Measurements from ENCODE around the gene SHISA9.
"Not testable (repeated sequence)": the region's sequence is repeated elsewhere in the genome, so short reads cannot be mapped to it uniquely, and the experiment has no call there.

SHISA9 gene

DNA sequence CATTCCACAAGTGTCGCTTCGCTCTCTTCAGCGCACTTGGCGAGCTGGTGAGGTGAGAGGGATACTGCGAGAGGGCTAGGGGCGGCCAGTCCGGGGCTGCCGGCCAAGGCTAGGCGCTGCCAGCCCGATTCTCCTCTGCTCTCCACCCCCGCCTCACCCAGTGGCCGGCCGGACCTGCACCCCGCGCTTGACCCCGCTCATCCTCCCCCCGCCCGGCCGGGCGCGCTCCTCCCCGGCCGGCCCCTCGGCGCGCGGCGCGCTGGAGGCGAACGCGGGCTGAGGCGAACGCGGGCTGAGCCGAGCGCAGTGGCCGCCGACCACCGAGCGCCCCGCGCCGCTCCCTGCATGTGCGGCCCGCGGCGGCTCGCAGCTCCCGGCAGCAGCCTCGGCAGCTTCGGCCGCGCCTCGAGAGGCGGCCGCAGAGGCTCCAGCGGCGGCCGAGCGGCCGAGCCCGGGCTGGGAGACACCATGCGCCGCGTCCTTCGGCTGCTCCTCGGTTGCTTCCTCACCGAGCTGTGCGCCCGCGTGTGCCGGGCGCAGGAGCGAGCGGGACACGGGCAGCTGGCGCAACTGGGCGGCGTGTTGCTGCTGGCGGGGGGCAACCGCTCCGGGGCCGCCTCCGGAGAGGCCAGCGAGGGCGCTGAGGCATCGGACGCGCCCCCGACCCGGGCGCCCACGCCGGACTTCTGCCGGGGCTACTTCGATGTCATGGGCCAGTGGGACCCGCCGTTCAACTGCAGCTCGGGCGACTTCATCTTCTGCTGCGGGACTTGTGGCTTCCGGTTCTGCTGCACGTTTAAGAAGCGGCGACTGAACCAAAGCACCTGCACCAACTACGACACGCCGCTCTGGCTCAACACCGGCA is at the start of gene SHISA9:
SHISA9 (plus strand) TSS at position 2 of the 865 bp plus-strand sequence.
- no peak for DNase-seq

DNA sequence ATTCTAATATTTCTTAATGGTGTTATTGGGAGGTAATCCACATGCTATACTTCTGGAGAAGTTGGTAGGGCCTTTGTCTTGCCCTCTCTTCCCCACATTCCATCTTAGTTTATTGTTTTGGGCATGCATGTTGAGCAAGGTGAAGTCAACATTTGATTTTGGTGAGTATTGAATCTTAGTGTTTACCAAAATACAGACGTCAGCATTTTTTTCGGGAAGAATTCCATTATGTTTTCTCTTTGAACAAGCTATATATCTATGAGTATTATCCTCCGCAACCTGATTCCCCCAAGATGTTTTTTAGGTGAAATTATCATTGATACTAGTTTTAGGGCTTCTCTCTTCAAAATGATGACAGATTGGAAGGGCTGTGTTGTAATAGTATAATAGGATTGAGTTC is 47.4 kb upstream of the SHISA9 start:
- no peak for DNase-seq

DNA sequence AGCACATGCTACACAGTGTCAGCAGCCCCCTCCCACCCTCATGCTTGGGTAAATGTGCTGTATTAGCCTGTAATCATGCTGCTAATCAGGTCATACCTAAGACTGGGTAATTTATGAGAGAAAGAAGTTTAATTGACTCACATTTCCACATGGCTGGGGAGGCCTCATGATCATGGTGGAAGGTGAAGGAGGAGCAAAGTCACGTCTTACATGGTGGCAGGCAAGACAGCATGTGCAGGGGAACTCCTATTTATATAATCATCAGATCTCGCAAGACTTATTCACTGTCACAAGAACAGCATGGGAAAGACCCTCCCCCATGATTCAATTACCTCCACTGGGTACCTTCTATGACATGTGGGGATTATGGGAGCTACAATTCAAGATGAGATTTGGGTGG is 44.0 kb upstream of the SHISA9 start:
- not testable (repeated sequence) for DNase-seq

DNA sequence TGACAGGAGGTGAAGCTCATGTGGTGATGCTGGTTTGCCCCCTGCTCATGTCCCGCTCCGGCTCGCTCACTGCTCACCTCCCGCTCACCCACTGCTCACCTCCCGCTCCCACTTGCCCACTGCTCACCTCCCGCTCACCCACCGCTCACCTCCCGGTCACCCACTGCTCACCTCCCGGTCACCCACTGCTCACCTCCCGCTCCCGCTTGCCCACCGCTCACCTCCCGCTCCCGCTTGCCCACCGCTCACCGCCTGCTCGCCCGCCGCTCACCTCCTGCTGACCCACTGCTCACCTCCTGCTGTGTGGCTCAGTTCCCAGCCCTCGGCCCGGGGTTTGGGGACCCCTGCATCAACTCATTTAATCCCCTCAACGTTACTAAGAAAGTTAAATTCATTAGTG is 39.1 kb upstream of the SHISA9 start:
- DNase-seq, result no peak

DNA sequence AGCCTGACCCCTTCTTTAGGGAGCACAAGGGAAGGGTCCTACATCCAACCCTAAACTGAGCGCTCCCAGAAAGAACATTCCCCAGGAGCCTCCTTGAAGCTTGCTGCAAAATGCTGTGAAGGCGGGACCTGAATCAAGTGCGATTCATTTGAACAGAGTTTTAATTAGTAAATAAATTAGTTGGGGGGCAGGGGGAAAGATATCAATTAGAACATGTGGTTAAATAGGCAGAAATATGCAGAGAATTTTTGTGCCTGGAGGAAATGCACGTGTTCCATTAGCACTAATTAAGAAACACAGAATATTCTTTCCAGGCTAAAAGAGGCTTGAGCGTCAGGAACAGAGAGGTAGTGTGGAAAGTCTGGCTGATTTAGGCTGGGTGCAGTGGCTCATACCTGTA is 38.5 kb upstream of the SHISA9 start:
- DNase-seq, result no peak

DNA sequence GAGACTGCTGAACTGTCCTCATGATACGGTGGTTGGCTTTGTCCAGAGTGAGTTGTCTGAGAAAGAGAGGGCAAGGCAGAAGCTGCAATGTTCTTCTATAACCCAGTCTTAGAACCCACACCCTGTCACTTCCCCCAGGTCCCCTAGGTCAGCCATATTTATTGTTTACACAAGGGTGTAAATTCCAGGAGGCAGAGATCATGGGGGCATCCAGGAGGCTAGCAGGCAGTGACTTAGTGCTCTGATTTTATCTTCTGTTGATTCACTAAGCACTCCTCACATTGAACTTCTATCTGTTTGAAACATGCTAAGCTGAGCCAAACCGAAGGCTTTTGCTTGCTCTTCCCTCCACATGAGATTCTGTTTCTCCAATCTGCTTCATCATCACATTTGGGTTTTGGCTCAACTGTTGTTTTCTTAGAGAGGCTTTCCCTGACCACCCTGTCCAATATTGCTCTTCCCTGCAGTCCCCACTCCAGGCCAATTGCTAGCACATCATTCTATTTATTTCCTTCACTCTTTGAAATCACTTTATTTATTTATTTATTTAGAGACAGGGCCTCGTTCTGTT is 34.3 kb upstream of the SHISA9 start:
- DNase-seq, result no peak

DNA sequence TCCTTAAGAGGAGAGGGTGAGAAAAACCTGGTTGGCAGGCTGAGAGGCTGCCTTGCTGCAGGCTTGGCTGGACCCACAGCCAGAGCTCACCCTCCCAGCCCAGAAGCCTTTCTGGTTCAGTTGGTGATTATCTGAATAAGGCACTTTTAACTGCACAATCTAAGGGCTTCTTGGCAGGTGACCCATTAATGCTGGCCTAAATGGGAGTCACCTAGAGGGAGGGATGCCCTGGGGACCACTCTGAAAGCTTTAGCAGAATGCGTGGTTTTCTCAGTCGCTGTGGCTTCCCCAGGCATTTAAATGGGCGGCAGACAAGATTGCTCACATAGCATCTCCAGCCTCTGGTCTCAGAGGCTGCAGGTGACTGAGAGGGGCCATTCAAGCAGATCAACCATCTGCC is 33.2 kb upstream of the SHISA9 start:
- no peak for DNase-seq

DNA sequence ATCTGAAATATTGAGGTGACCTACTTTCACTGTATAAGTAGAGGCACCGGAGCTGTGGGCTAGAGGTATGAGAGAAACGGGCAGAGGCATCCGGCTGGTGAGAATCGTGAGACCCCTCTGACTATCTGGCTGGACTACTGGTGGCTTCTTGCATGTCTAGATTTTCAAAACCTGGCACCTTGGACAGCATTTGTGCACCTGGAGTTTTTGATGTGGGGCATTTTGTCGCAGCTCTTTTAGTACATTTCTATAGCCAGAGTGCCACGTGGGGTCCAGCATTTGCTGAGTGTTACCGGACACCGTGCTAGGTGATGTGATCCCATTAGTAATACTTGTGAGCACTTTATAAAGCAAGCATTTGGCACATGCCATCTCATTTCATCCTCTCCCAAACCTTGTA is 32.6 kb upstream of the SHISA9 start:
- DNase-seq, result no peak

DNA sequence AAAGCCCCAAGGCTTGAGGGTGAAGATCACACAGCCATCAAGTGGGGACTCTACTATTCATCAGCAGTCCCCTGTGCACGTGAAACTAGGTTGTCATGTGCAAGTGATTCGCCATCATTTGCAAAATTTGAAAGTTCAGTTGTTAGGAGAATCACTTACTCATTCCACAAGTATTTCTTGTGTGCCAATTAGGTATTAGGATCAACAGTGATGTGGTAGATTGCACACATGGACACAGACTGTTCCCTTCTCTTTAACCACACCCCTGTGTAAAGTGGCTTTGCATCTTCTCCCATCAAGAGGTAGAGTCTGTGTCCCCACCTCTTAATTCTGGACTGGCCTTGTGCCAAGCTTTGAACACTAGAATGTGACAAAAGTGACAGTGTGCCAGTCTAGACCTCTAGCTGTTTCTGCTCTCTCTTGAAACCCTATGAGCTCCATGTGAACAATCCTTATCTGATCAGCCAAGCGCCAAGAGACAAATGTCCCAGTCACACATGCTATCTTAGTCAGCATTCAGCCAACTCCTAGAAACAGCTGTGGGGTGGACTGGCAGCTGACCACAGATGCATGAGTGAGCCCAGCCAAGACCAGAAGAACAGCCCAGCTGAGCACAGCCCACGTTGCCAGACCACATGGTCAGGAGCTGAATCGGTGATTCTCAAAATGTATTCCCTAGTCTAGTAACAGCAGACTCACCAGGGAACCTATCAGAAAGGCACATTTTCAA is 31.5 kb upstream of the SHISA9 start:
- DNase-seq, result no peak

DNA sequence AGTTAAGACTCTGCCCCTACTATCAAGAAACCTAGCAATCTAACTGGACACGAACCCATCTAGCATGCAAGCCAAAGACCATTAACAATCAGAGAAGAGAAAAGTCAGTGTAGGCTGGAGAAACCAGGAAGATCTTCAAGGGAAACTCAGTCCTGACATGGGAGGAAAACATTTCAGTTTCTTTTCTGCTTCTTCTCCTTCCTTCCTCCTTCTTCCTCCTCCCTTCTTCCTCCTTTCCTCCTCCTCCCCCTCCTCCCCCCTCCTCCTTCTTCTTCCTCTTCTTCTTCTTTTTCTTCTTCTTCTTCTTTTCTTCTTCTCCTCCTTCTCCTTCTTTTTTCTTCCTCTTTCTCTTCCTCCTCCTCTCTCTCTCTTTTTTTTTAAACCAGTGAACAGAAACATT is 29.6 kb upstream of the SHISA9 start:
- no peak for DNase-seq

DNA sequence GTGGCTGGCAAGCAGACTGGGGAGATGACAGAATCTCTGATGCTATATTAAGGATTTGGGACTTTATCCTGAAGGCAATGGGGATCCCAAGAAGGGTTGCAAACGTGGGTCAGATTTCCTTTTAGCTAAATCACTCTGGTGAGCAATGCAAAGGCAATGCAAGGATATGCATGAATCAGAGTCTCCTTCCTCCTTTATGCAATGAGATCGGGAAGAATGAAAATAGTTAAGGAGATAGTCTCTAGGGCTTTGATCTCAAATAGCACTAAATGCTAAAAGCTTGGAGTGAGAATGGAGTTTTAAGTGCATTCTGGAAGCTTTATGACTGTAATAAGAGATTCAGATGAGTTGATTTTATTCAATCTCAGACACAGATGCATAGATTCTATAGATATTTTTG is 27.2 kb upstream of the SHISA9 start:
- DNase-seq, result no peak

DNA sequence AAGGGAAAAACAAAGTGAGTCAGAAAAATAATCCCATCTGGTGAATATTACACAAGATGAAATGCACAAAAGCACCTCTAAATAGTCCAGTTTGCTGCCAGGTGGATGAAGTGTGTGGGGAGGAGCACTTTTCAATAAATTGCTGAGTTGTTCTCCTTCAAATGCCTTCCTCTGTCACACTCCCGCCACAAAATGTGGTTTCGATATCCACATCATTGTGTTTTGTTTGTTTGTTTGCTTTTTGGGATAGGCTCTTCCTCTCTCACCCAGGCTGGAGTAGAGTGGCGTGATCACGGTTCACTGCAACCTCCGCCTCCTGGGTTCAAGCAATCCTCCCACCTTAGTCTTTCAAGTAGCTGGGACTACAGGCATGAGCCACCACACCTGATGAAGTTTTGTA is 24.6 kb upstream of the SHISA9 start:
- no peak for DNase-seq

DNA sequence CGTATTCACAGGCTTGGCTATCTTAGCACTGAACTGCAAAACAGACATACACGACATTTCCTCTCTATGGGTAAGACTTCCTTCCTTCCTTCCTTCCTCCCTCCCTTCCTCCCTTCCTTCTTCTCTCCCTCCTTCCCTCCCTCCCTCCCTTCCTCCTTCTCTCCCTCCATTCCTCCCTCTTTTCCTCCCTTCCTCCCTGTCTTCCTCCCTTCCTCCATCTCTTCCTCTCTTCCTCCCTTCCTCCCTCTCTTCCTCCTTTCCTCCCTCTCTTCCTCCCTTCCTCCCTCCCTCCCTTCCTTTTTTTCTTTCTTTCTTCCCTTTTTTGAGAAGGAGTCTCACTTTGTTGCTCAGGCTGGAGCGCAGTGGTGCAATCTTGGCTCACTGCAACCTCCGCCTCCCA is 22.4 kb upstream of the SHISA9 start:
- DNase-seq, result no peak

DNA sequence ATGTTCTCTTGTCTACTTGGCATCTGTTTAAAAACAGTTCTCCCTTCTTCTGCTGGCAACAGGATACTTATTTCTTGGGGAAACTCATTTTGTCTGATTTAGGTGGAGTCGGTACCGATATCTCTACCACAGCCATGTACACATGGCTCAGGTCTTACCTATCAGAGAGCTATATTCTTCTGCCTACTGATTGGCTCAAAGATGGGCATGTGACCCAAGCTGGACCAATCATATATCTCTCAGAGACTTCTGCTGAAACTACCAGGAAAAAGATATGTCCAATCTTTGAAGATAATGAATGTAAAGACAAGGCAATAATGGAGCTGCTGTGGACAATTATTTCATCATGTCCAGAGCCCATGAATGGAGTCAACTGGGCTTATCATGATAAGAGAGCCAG is 21.6 kb upstream of the SHISA9 start:
- DNase-seq, result no peak

DNA sequence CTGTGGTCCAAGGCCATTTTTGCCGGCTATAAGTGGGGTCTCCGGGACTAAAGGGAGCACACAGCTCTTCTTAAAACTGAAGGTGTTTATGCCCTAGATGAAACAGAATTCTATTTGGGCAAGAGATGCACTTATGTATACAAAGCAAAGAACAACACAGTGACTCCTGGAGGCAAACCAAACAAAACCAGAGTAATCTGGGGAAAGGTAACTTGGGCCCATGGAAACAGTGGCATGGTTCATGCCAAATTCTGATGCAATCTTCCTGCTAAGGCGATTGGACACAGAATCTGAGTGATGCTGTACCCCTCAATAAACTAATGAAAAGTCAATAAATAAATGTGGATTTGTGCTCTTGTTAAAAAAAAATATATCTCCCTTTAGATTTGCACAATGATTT is 20.2 kb upstream of the SHISA9 start:
- no peak for DNase-seq

DNA sequence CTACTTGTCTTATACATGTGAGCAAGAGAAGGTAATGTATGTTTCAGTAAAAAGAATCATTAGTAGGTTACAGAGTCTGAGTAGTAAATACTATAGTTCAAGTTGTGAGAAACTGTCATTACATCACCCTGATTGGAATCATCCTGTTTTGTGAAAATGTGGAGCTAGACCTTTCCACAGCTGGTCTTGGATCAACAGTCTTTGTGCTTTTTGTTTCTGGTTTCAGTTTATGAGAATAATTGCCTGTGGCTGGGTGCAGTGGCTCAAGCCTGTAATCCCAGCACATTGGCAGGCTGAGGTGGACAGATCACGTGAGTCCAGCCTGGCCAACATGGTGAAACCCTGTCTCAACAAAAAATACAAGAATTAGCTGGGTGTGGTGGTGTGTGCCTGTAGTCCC is 19.7 kb upstream of the SHISA9 start:
- DNase-seq, result no peak

DNA sequence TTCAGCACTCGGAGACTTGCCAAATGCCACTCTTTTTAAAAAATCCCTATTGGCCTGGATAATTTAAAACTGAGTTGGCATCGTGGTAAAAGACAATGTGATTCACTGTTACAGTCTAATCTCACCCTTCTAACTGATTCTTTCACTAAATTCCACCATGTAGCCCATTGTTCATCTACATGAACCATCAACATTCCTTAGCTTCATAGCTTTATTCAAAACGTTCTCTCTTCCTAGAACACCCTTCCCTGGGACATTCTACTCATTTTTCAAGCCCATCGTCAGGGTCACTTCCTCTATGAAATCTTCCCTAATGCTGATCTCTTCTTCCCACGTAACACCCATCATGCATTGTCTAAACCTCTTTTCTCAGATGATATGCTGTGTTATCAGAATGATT is 15.7 kb upstream of the SHISA9 start:
- no peak for DNase-seq

DNA sequence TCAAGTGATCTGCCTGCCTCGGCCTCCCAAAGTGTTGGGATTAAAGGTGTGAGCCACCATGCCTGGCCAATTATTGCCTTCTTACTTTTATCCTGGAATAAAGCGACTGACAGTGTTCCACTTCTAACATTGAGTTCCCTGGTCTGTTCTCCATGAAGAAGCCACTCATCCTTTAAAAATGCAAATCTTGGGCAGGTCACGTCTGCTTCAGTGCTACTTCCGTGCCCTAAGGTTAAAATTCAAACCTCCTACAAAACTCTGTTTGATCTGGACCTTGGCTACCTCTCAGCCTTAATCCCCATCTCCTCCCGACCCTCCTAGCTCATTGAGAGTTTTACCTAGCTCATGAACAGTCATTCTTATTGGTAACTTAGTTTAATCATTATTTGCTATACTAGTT is 9.6 kb upstream of the SHISA9 start:
- DNase-seq, result no peak

DNA sequence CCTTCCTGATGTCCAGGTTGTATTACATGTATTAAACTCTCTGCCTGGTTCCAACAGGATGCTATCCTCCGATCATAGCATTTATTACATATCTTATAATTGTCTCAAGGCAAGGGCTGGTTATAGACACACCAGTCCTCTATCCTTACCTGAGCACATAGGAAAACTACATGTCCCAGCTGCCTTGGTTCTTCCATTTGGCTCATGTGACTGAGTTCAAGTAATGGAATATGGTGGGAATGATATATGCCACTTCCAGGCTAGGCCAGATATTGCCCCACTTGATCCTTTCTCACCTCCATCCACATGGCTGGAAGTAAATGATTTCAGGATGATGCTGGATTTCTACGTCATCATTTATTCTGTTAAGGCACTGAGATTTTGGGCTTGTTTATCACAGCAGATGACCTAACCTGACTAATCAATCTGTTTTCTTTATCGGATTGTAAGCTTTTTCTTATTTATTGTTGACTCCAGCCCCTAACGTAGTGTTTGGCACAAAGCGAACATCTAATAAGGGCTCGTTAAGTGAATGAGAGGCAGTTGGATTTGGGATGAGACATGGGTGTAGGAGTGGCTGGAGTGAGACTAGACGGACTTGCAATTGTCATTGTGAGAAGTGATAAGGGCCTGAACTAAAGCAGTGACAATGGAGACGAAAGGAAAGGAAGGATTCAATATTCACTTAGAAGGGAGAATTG is 8.2 kb upstream of the SHISA9 start:
- DNase-seq, result no peak

DNA sequence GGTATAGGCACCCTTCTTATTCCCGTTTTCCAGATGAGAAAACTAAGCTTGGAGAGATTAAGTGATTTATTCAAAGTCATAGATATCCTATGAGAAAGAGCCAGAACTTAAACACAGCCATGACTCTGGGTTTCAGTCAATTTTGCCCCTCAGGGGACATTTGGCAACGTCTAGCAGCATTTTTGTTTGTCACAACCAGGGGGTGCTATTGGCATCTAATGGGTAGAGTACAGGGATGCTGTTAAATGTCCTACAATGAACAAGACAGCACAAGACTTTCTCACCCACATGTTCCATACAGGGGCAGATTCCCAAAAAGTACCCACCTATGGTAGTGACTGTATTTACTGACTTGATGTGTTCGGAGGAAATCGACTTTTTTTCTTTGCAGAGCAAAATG is 4.8 kb upstream of the SHISA9 start:
- no peak for DNase-seq

DNA sequence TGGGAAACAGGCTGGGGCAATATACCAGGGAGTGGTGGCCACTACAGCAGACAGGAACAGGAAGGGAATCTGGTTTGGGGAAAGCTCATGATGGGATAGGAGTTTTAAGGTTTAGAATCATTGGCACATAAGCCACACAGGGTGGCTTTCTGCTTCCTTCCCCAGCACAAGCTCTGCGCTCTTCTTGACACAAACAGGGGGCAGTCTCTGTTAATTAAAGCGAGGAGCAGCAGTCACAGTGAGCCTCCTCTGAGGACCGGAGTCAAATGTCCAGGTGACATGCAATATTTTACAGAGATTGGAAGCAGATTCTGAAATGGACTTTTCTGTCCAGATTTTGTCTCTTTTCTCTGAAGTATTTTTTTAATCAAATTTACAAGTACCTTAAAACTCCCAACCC is 2.8 kb upstream of the SHISA9 start:
- DNase-seq, result no peak

DNA sequence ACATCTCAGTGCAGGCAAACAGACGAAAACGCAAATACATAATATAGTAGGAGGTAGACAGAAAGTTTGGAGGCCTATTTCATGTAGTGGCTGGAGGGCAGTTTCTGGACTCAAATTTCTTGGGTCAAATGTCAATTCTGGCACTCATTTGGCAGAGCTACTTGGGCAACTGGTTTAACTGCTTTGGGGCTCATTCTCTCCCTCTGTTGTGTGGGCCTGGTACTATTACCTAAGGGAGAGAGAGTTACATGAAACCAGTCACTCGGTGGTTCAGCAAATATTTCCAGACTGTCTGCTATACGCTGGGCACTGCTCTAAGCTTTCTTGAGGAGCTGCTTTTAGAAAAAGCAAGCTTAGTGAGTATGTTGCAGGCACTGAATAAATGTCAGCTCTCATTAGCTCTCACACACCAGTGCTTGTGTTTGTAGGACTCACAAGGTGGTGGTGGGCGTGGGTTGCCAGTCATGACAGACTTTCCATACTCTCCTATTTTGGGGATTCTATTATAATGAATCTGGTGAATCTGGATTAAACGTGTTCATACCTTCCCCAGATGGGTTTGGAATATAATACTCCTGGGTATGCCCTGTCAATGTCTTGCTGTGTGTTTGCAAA is 1.8 kb upstream of the SHISA9 start:
- DNase-seq, result no peak

DNA sequence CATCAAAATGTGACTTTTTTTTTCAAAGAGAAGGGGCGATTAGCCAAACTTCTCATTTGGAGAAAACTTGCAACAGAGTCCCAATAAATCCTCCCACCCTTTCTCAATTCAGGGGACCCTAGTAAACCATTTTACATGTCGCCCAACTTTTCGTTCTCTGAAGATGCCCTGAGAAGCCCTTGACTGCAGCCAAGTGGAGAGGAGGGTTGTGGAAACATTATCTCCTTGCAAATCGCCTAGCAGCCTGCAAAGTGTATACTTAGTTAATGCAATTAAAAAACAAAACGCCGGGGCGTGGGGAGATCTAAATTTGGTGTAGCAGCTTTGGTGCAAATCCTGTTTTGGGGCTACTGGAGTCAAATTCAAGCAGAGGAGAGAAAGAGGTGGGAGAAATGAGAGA is 1.2 kb upstream of the SHISA9 start:
- no peak for DNase-seq
